Small intestine (tissue), 7 donors: ENCODE measurements around the gene ITGA4. TPM values are rescaled to one million over a fixed set of nuclear protein-coding genes. Genes with fewer than 3 reads are reported as not detected.

Experiments used
- DNase-seq, 2 donors: peaks; one replicate each; pipeline versions ENCODE4 v3.0.0 to v3.0.0-alpha.2; 2013
- FAIRE-seq: peaks from 2 replicates; lab custom pipeline; 2012; peaks lifted over from hg19 to GRCh38; lab: Jason Lieb, UNC
- H3K27ac ChIP-seq, 3 donors: one replicate each; pipeline ENCODE4 v1.5.1; 2013; ENCODE audit warnings: low read length in 2 of 3, mild to moderate bottlenecking in 2 of 3, control low read depth in 1 of 3, inconsistent platforms in 1 of 3, low read depth in 1 of 3, moderate library complexity in 1 of 3
- H3K27me3 ChIP-seq, 3 donors: one replicate each; pipeline ENCODE4 v1.6.1; 2013; ENCODE audit warnings: low read length in 3 of 3, inconsistent platforms in 1 of 3; ENCODE audit not compliant: control insufficient read depth in 3 of 3, insufficient read depth in 3 of 3
- H3K36me3 ChIP-seq, 3 donors: one replicate each; pipeline ENCODE4 v1.6.1; 2013; ENCODE audit warnings: low read length in 3 of 3, inconsistent platforms in 1 of 3, low read depth in 1 of 3, mild to moderate bottlenecking in 1 of 3, moderate library complexity in 1 of 3; ENCODE audit not compliant: control insufficient read depth in 3 of 3, insufficient read depth in 2 of 3
- H3K4me1 ChIP-seq, 3 donors: one replicate each; pipeline ENCODE4 v1.6.1; 2013; ENCODE audit warnings: low read length in 2 of 3, inconsistent platforms in 1 of 3, low read depth in 1 of 3, mild to moderate bottlenecking in 1 of 3, moderate library complexity in 1 of 3; ENCODE audit not compliant: control insufficient read depth in 3 of 3, insufficient read depth in 2 of 3
- H3K4me3 ChIP-seq, 3 donors: one replicate each; pipeline ENCODE4 v1.5.1; 2013; ENCODE audit warnings: low read length in 3 of 3, control low read depth in 1 of 3, inconsistent platforms in 1 of 3, low read depth in 1 of 3, mild to moderate bottlenecking in 1 of 3, moderate library complexity in 1 of 3
- H3K9me3 ChIP-seq, 2 donors: one replicate each; pipeline ENCODE4 v1.6.1; 2013; ENCODE audit warnings: low read depth in 1 of 2, low read length in 1 of 2; ENCODE audit not compliant: control insufficient read depth in 2 of 2, insufficient read depth in 1 of 2
- WGBS, 3 donors: extraction: QIAGEN DNeasy Blood & Tissue Kit; methylation state at CpG; one replicate each; pipeline ENCODE4 v1.1.7; 2013; 5-methylcytosine and 5-hydroxymethylcytosine counted together
- polyA plus RNA-seq, 4 donors: library from polyadenylated mRNA; stranded (reverse) in 3 of 4; unstranded in 1 of 4; fragments of 200-250 nt in 3 of 4; fragments of 120-200 nt in 1 of 4; gene quantifications; one replicate each; pipeline versions ENCODE4 v1.2.1 to v1.2.3, GENCODE V29; 2013
- donor health status: healthy with polysubstance abuse.
- donor health status: control.
- donor health status: control.
- donor health status: Bipolar disorder and iron deficiency.
- donor health status: healthy.

The ITGA4 gene
- polyA plus RNA-seq, 4 donors, result 0.89 to 13.5 (median 2.1) TPM

GRCh38 chr2:181563101-181563692 lies 106.0 kb downstream of the ITGA4 start:
- H3K4me3 ChIP-seq, result no peak overlapping the region
- 74 to 78% (median 76%) methylated on average over 1 of the region's 1 CpG for WGBS, 3 donors
- H3K27ac ChIP-seq, result no peak overlapping the region
- H3K9me3 ChIP-seq, result no peaks in the 10 kb centered on the region
- no peaks in the 10 kb centered on the region for H3K36me3 ChIP-seq
- no peaks in the 10 kb centered on the region for H3K27me3 ChIP-seq
- no peaks in the 10 kb centered on the region for H3K4me1 ChIP-seq
- FAIRE-seq, result no peak
- no peak for DNase-seq

- DNase-seq, result no peak
- H3K4me1 ChIP-seq, result no peaks in the 10 kb centered on the region
- no peak for FAIRE-seq
- H3K9me3 ChIP-seq, result no peaks in the 10 kb centered on the region
- H3K4me3 ChIP-seq, result no peak overlapping the region
- no peaks in the 10 kb centered on the region for H3K27me3 ChIP-seq
- no peaks in the 10 kb centered on the region for H3K36me3 ChIP-seq
- WGBS, 3 donors, result 86 to 90% (median 86%) methylated on average over 6 of the region's 6 CpGs
- H3K27ac ChIP-seq, result no peak overlapping the region
These were observed 109.3 kb downstream of the ITGA4 start for GRCh38 chr2:181566334-181567032.

GRCh38 chr2:181570059-181570458 lies 112.9 kb downstream of the ITGA4 start:
- FAIRE-seq (no peak), DNase-seq (no peak)
- H3K27me3 ChIP-seq, result no peaks in the 10 kb centered on the region
- no peaks in the 10 kb centered on the region for H3K9me3 ChIP-seq
- WGBS, 3 donors, result 79 to 91% (median 91%) methylated on average over 2 of the region's 2 CpGs
- no peak overlapping the region for H3K27ac ChIP-seq
- peaks cover 0 to 3% (median 2%) of the 10 kb centered on the region in 3 donors for H3K4me1 ChIP-seq
- no peak overlapping the region for H3K4me3 ChIP-seq
- no peaks in the 10 kb centered on the region for H3K36me3 ChIP-seq

GRCh38 chr2:181570833-181571661 lies 113.9 kb downstream of the ITGA4 start:
- no peak overlapping the region for H3K4me3 ChIP-seq
- FAIRE-seq (no peak), DNase-seq (no peak)
- H3K4me1 ChIP-seq, result peaks cover 0 to 11% (median 2%) of the 10 kb centered on the region in 3 donors
- H3K36me3 ChIP-seq, result no peaks in the 10 kb centered on the region
- 57 to 73% (median 65%) methylated on average over 4 of the region's 4 CpGs for WGBS, 3 donors
- no peaks in the 10 kb centered on the region for H3K9me3 ChIP-seq
- H3K27ac ChIP-seq, result no peak overlapping the region
- no peaks in the 10 kb centered on the region for H3K27me3 ChIP-seq

- Histone ChIP-seq H3K27me3 (no peaks in the 10 kb centered on the region), H3K36me3 (no peaks in the 10 kb centered on the region), H3K27ac (no peak overlapping the region), H3K4me3 (no peak overlapping the region), H3K4me1 (peaks cover 0 to 18% (median 2%) of the 10 kb centered on the region in 3 donors), H3K9me3 (no peaks in the 10 kb centered on the region)
- 32 to 41% (median 33%) methylated on average over 4 of the region's 4 CpGs for WGBS, 3 donors
- DNase-seq, result peak; percentile 44 to 56
- FAIRE-seq, result peak; percentile 76
These were observed 116.1 kb downstream of the ITGA4 start for GRCh38 chr2:181573140-181573736.

GRCh38 chr2:181574321-181574720 lies 117.1 kb downstream of the ITGA4 start:
- Histone ChIP-seq H3K4me1 (peaks cover 0 to 18% (median 2%) of the 10 kb centered on the region in 3 donors), H3K27me3 (no peaks in the 10 kb centered on the region), H3K9me3 (no peaks in the 10 kb centered on the region), H3K27ac (no peak overlapping the region), H3K36me3 (no peaks in the 10 kb centered on the region), H3K4me3 (no peak overlapping the region)
- no peak for FAIRE-seq
- WGBS, 3 donors, result 49 to 69% (median 61%) methylated on average over 7 of the region's 7 CpGs
- no peak for DNase-seq

GRCh38 chr2:181575024-181575649 lies 118.0 kb downstream of the ITGA4 start:
- Histone ChIP-seq H3K9me3 (no peaks in the 10 kb centered on the region), H3K36me3 (no peaks in the 10 kb centered on the region), H3K4me1 (peaks cover 0 to 18% (median 2%) of the 10 kb centered on the region in 3 donors), H3K27me3 (no peaks in the 10 kb centered on the region), H3K27ac (peak overlapping the region in 2 of 3 donors; percentile 22 to 39), H3K4me3 (no peak overlapping the region)
- 35 to 53% (median 51%) methylated on average over 7 of the region's 7 CpGs for WGBS, 3 donors
- FAIRE-seq (no peak), DNase-seq (peak; percentile 35 to 53)

GRCh38 chr2:181575650-181576025 lies 118.5 kb downstream of the ITGA4 start:
- DNase-seq (peak; percentile 32 to 37), FAIRE-seq (no peak)
- WGBS, 3 donors, result 8 to 28% (median 21%) methylated on average over 2 of the region's 2 CpGs
- Histone ChIP-seq H3K4me3 (no peak overlapping the region), H3K36me3 (no peaks in the 10 kb centered on the region), H3K27me3 (no peaks in the 10 kb centered on the region), H3K27ac (peak overlapping the region in 1 of 3 donors; percentile 39), H3K4me1 (peaks cover 0 to 18% (median 2%) of the 10 kb centered on the region in 3 donors), H3K9me3 (no peaks in the 10 kb centered on the region)
